CD14-positive monocyte (primary cell): Measurements from ENCODE around the gene NAP1L4. TPM values are rescaled to one million over a fixed set of nuclear protein-coding genes. Genes with fewer than 3 reads are reported as not detected.

Source experiments
- DNase-seq, 3 donors: peaks; one replicate each; pipeline ENCODE4 v3.0.0-alpha.2; 2011 to 2022
- H2AFZ ChIP-seq: 2 replicates; pipeline ENCODE4 v1.6.0; 2012; ENCODE audit warnings: mild to moderate bottlenecking, low read depth, low read length, inconsistent platforms; ENCODE audit not compliant: insufficient read depth, poor library complexity, severe bottlenecking
- H3K27ac ChIP-seq, 2 donors: 1 replicate in 1 of 2; 2 replicates in 1 of 2; pipeline ENCODE4 v1.5.1; 2012 to 2013; ENCODE audit warnings: low read length in 2 of 2, control low read depth in 1 of 2, inconsistent platforms in 1 of 2, low read depth in 1 of 2, mild to moderate bottlenecking in 1 of 2
- H3K27me3 ChIP-seq, 2 donors: one replicate each; pipeline versions ENCODE4 v1.6.0 to v1.6.1; 2011 to 2013; ENCODE audit warnings: low read length in 2 of 2; ENCODE audit not compliant: control insufficient read depth in 2 of 2, insufficient read depth in 2 of 2
- H3K36me3 ChIP-seq, 2 donors: replicated peaks in 1 of 2; 1 replicate in 1 of 2; 2 replicates in 1 of 2; pipeline versions ENCODE4 v1.5.1 to v1.6.1; 2012 to 2013; ENCODE audit warnings: low read length in 2 of 2, control low read depth in 1 of 2, inconsistent platforms in 1 of 2, mild to moderate bottlenecking in 1 of 2; ENCODE audit not compliant: insufficient read depth in 2 of 2, control insufficient read depth in 1 of 2
- H3K4me1 ChIP-seq, 2 donors: 1 replicate in 1 of 2; 2 replicates in 1 of 2; pipeline versions ENCODE4 v1.5.1 to v1.6.1; 2012 to 2013; ENCODE audit warnings: low read length in 2 of 2, control low read depth in 1 of 2, inconsistent platforms in 1 of 2, mild to moderate bottlenecking in 1 of 2, moderate library complexity in 1 of 2; ENCODE audit not compliant: insufficient read depth in 2 of 2, control insufficient read depth in 1 of 2
- H3K4me2 ChIP-seq: replicated peaks from 2 replicates; pipeline ENCODE3; 2012; ENCODE audit warnings: low read length, moderate library complexity, mild to moderate bottlenecking; ENCODE audit not compliant: poor library complexity, severe bottlenecking; ENCODE audit errors: extremely low read depth
- H3K4me3 ChIP-seq, 3 experiments: fragments of 200-600 bp in 1 of 3; sonication (generic) in 1 of 3; replicated peaks in 1 of 3; 1 replicate in 2 of 3; 2 replicates in 1 of 3; pipeline ENCODE4 v1.5.1; 2011 to 2013; ENCODE audit warnings: low read length in 3 of 3, mild to moderate bottlenecking in 3 of 3, control low read depth in 2 of 3, low read depth in 2 of 3, inconsistent platforms in 1 of 3, moderate library complexity in 1 of 3
- H3K79me2 ChIP-seq: 2 replicates; pipeline ENCODE4 v1.6.0; 2012; ENCODE audit warnings: mild to moderate bottlenecking, control low read depth, inconsistent platforms, low read length, moderate library complexity; ENCODE audit not compliant: insufficient read depth
- H3K9ac ChIP-seq: 2 replicates; pipeline ENCODE4 v1.6.0; 2017; ENCODE audit warnings: low read length, mild to moderate bottlenecking; ENCODE audit not compliant: insufficient read depth, poor library complexity, severe bottlenecking
- H3K9me3 ChIP-seq, 2 donors: replicated peaks in 1 of 2; 1 replicate in 1 of 2; 2 replicates in 1 of 2; pipeline versions ENCODE4 v1.5.1 to v1.6.1; 2012 to 2013; ENCODE audit warnings: low read length in 2 of 2, control low read depth in 1 of 2; ENCODE audit not compliant: control insufficient read depth in 1 of 2, insufficient read depth in 1 of 2
- H4K20me1 ChIP-seq: 2 replicates; pipeline ENCODE4 v1.6.0; 2012; ENCODE audit warnings: mild to moderate bottlenecking, low read length, control low read depth, moderate library complexity; ENCODE audit not compliant: insufficient read depth
- H3K27ac Mint-ChIP-seq, 7 donors: one replicate each; pipeline ENCODE4 v1.8.0; 2020; ENCODE audit warnings: mild to moderate bottlenecking in 7 of 7, mixed read lengths in 7 of 7, moderate library complexity in 6 of 7, inconsistent platforms in 2 of 7
- H3K27me3 Mint-ChIP-seq, 3 donors: one replicate each; pipeline ENCODE4 v1.8.0; 2021 to 2022; ENCODE audit warnings: low read depth in 3 of 3, mild to moderate bottlenecking in 3 of 3, mixed read lengths in 3 of 3, moderate library complexity in 3 of 3, inconsistent platforms in 1 of 3
- H3K36me3 Mint-ChIP-seq, 2 donors: one replicate each; pipeline ENCODE4 v1.8.0; 2020; ENCODE audit warnings: mixed read lengths in 2 of 2, inconsistent platforms in 1 of 2, mild to moderate bottlenecking in 1 of 2
- H3K4me1 Mint-ChIP-seq: one replicate; pipeline ENCODE4 v1.8.0; 2020; ENCODE audit warnings: mild to moderate bottlenecking, mixed read lengths
- H3K4me3 Mint-ChIP-seq, 2 donors: one replicate each; pipeline ENCODE4 v1.8.0; 2020; ENCODE audit warnings: mild to moderate bottlenecking in 2 of 2, mixed read lengths in 2 of 2, moderate library complexity in 1 of 2
- H3K9me3 Mint-ChIP-seq, 7 donors: one replicate each; pipeline ENCODE4 v1.8.0; 2020 to 2022; ENCODE audit warnings: mixed read lengths in 7 of 7, mild to moderate bottlenecking in 6 of 7, moderate library complexity in 6 of 7, inconsistent platforms in 2 of 7
- WGBS: methylation state at CpG from one replicate; pipeline ENCODE4 v1.1.5; 2013; ENCODE audit warnings: missing lambda C conversion rate; ENCODE audit not compliant: insufficient coverage; 5-methylcytosine and 5-hydroxymethylcytosine counted together
- intact Hi-C, 2 donors: fragments of 100-400 bp; cut with micrococcal nuclease; formaldehyde crosslinking; loops; one replicate each; pipeline versions ENCODE4 v1.15.0 to v1.15.1; 2023
- polyA plus RNA-seq, 3 donors: library from polyadenylated mRNA; depleted of rRNA in 1 of 3; unstranded in 2 of 3; stranded (reverse) in 1 of 3; fragments of 300-500 nt in 2 of 3; fragments of >200 nt in 1 of 3; fragmentation: Illumina TruSeq in 2 of 3; gene quantifications; 1 replicate in 2 of 3; 2 replicates in 1 of 3; pipeline ENCODE4 v1.2.3, GENCODE V29; 2012 to 2021
- TF ChIP-seq, protein P1 (sequence below): fragments of 200-600 bp; IDR thresholded peaks from one replicate; pipeline ENCODE4 v1.8.0; 2022; ENCODE audit warnings: antibody characterized with exemption, mild to moderate bottlenecking

Gene NAP1L4
- polyA plus RNA-seq, 3 donors, result 42.1 to 44.9 (median 44.9) TPM

DNA sequence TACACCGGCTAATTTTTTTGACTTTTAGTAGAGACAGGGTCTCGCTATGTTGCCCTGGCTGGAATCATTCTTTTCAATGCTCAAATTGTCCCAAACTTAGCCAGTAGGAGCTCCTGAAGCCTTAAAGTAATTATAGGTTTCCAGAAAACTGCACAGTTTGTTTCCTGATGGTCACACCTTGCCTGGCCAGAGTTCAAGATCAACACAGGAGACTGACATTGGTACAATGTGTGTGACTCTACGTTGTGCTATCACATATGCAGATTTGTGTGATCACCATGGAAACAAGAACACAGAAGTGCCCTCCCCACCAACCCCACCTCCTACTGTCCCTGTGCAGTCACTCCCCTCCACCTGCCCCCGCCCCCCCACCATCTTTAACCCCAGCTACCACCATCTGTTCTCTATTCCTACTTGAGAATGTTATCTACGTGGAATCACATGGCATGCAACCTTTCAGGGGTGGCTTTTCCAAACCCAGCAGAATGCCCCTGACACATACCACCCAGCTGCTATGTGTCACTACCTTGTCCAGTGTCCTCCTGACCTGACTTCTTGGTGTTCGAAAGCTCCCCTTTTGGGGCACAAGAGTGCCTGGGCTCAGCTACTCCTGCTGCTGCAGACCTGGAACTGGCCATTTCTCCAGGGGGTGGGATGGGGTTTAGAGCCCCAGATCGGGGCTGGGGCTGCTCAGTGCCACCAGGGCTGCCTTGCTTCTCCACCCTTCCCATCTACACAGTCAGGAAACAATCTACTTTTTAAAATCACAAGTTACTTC is 6.1 kb upstream of the NAP1L4 start:
- H3K27me3 ChIP-seq, result no peaks in the 10 kb centered on the region
- H3K4me1 ChIP-seq, result peaks cover 12% of the 10 kb centered on the region in 2 donors
- H3K27ac ChIP-seq, result no peak overlapping the region
- no peaks in the 10 kb centered on the region for H3K79me2 ChIP-seq
- no peak overlapping the region for H3K4me2 ChIP-seq
- peaks cover 0 to 4% (median 0%) of the 10 kb centered on the region in 7 donors for H3K9me3 Mint-ChIP-seq
- peaks cover 0 to 2% (median 1%) of the 10 kb centered on the region in 3 donors for H3K27me3 Mint-ChIP-seq
- no peak overlapping the region for H3K9ac ChIP-seq
- intact Hi-C loops, result no loop called here
- H3K36me3 ChIP-seq, result peaks cover 20 to 40% of the 10 kb centered on the region in 2 donors
- H3K4me1 Mint-ChIP-seq, result peaks cover 15% of the 10 kb centered on the region
- H3K9me3 ChIP-seq, result no peaks in the 10 kb centered on the region
- TF ChIP-seq, protein P1, sequence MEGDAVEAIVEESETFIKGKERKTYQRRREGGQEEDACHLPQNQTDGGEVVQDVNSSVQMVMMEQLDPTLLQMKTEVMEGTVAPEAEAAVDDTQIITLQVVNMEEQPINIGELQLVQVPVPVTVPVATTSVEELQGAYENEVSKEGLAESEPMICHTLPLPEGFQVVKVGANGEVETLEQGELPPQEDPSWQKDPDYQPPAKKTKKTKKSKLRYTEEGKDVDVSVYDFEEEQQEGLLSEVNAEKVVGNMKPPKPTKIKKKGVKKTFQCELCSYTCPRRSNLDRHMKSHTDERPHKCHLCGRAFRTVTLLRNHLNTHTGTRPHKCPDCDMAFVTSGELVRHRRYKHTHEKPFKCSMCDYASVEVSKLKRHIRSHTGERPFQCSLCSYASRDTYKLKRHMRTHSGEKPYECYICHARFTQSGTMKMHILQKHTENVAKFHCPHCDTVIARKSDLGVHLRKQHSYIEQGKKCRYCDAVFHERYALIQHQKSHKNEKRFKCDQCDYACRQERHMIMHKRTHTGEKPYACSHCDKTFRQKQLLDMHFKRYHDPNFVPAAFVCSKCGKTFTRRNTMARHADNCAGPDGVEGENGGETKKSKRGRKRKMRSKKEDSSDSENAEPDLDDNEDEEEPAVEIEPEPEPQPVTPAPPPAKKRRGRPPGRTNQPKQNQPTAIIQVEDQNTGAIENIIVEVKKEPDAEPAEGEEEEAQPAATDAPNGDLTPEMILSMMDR, result no peak
- 100% methylated on average over 1 of the region's 7 CpGs for WGBS
- DNase-seq, result no peak
- H4K20me1 ChIP-seq, result peaks cover 8% of the 10 kb centered on the region
- H3K36me3 Mint-ChIP-seq, result peaks cover 36 to 39% of the 10 kb centered on the region in 2 donors
- no peak overlapping the region for H2AFZ ChIP-seq
- no peak overlapping the region for H3K4me3 ChIP-seq
- H3K4me3 Mint-ChIP-seq, result peak overlapping the region in 1 of 2 donors; percentile 9
- no peak overlapping the region for H3K27ac Mint-ChIP-seq

GRCh38 chr11:2997406-2997805 is 5.3 kb upstream of the NAP1L4 start:
- 100% methylated on average over 2 of the region's 4 CpGs for WGBS
- Mint-ChIP-seq H3K27me3 (peaks cover 0 to 2% (median 1%) of the 10 kb centered on the region in 3 donors), H3K27ac (no peak overlapping the region), H3K4me3 (no peak overlapping the region), H3K36me3 (peaks cover 28 to 30% of the 10 kb centered on the region in 2 donors), H3K9me3 (peaks cover 0 to under 1% (median 0%) of the 10 kb centered on the region in 7 donors), H3K4me1 (peaks cover 12% of the 10 kb centered on the region)
- Histone ChIP-seq H3K36me3 (peaks cover 20 to 31% of the 10 kb centered on the region in 2 donors), H3K9me3 (no peaks in the 10 kb centered on the region), H2AFZ (no peak overlapping the region), H3K4me2 (no peak overlapping the region), H3K4me3 (no peak overlapping the region), H3K4me1 (peaks cover 11 to 13% of the 10 kb centered on the region in 2 donors), H3K79me2 (no peaks in the 10 kb centered on the region), H3K9ac (no peak overlapping the region), H3K27me3 (no peaks in the 10 kb centered on the region), H4K20me1 (no peaks in the 10 kb centered on the region), H3K27ac (no peak overlapping the region)
- intact Hi-C loops, result no loop called here
- TF ChIP-seq, protein P1, result no peak
- no peak for DNase-seq
